Activated CD8-positive, alpha-beta memory T cell treated with anti-CD3 and anti-CD28 coated beads for 36 hours (primary cell): ENCODE results near the gene ZNF569. TPM values are rescaled to one million over a fixed set of nuclear protein-coding genes. Genes with fewer than 3 reads are reported as not detected.
"Not testable (repeated sequence)": the region's sequence is repeated elsewhere in the genome, so short reads cannot be mapped to it uniquely, and the experiment has no call there.

Source experiments
- CTCF ChIA-PET: fragments of 350-600 bp; sonication (Branson Sonifier 250); formaldehyde crosslinking; loops from one replicate; lab custom pipeline; 2021; ENCODE audit warnings: antibody characterized with exemption; lab: Charles Lee
- POLR2A ChIA-PET: fragments of 350-600 bp; sonication (Branson Sonifier 250); formaldehyde crosslinking; loops from one replicate; lab custom pipeline; 2021; ENCODE audit warnings: antibody characterized with exemption; lab: Charles Lee
- total RNA-seq, 2 experiments: library from RNA; stranded (reverse); gene quantifications; one replicate each; pipeline ENCODE4 v1.2.3, GENCODE V29; 2021

The ZNF569 gene
- total RNA-seq, 2 experiments from 2014 or later = 4.6 to 5.2 TPM

DNA sequence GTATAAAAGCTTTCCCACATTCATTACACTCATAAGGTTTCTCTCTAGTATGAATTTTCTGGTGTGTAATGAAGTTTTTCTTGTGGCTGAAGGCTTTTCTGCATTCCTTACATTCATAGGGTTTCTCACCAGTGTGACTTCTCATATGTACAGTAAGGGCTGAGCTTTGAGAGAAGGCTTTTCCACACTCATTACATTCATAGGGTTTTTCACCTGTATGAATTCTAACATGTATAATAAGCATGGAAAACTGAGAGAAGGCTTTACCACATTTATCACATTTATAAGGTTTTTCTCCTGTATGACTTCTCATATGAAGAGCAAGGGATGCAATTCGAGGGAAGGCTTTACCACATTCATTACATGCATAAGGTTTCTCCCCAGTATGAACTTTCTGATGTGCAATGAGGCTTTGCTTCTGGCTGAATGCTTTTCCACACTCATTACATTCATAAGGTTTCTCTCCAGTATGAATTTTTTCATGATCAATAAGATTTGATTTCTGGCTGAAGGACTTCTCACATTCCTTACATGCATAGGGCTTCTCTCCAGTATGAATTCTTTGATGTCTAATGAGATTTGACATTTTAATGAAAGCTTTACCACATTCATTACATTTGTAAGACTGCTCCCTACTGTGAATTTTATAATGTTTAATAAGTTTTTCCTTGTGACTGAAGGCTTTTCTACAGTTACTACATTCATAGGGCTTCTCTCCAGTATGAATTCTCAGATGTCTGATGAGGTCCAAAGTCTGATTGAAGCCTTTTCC is 53.7 kb downstream of the ZNF569 start:
- CTCF ChIA-PET = no interaction called here
- POLR2A ChIA-PET = no interaction called here

DNA sequence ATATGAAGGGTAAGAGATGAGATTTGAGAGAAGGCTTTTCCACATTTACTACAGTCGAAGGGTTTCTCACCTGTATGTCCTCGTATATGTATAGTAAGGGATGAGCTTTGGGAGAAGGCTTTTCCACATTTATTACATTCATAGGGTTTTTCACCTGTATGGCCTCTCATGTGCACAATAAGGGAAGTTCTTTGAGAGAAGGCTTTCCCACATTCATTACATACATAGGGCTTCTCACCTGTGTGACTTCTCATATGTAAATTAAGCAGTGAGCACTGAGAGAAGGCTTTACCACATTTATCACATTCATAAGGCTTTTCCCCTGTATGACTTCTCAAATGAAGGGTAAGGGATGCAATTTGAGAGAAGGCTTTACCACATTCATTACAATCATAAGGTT is 54.5 kb downstream of the ZNF569 start:
- ChIA-PET CTCF (no interaction called here), POLR2A (no interaction called here)

DNA sequence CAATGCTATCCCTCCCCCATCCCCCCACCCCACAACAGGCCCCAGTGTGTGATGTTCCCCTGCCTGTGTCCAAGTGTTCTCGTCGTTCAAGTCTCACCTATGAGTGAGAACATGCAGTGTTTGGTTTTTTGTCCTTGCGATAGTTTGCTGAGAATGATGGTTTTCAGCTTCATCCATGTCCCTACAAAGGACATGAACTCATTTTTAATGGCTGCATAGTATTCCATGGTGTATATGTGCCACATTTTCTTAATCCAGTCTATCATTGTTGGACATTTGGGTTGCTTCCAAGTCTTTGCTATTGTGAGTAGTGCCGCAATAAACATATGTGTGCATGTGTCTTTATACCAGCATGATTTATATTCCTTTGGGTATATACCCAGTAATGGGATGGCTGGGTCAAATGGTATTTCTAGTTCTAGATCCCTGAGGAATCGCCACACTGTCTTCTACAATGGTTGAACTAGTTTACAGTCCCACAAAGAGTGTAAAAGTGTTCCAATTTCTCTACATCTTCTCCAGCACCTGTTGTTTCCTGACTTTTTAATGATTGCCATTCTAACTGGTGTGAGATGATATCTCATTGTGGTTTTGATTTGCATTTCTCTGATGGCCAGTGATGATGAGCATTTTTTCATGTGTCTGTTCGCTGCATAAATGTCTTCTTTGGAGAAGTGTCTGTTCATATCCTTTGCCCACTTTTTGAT is 61.0 kb downstream of the ZNF569 start:
- CTCF ChIA-PET, POLR2A ChIA-PET: not testable (repeated sequence)

DNA sequence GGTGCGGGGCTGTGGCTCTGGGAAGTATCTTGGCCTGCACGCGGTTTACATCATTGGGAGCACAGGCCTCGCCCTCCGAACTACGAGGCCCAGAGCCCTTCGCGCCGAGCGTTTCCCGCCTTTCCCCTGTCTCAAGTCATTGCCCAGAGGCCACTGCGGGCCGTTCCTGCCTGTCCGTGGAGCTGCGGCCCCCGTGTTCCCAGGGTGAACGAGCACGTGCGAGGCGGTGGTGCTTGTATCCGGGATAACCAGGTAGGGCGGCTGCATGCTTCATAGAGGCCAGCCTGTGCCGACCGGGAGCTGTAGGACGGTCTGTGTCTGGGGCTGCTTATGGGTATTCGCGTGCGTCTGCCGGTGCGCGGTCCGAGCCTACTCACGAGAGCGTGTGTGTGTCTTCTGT is 63.8 kb downstream of the ZNF569 start:
- POLR2A ChIA-PET = no interaction called here
- CTCF ChIA-PET = no interaction called here

DNA sequence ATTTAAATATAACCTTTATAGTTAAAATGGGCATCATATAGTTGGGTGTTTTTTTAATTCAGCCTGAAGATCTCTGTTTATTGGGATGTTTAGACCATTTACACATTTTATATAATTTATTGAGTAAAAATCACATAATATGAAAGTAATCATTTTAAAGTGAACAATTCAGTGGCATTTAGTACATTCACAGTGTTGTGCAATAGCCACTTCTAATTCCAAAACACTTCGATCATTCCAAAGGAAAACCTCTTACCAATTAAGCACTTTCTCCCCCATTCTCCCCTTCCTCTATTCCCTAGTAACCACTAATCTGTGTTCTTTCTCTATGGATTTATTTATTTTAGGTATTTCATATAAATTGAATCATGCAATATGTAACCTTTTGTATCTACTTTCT is 66.2 kb downstream of the ZNF569 start:
- ChIA-PET CTCF (no interaction called here), POLR2A (no interaction called here)

DNA sequence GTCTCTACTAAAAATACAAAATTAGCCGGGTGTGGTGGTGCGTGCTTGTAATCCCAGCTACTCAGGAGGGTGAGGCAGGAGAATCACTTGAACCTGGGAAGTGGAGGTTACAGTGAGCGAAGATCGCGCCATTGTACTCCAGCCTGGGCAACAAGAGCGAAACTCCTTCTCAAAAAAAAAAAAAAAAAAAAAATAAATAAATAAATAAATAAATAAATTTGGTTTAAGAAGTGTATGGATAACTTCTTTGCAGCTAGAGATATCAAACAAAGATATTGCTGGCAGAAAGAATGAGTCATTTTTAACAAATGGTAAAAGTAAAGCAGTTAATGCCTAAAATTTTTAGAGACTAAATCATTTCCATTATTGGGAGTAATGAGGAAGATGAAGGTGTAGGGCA is 75.8 kb downstream of the ZNF569 start:
- CTCF ChIA-PET, POLR2A ChIA-PET: not testable (repeated sequence)

DNA sequence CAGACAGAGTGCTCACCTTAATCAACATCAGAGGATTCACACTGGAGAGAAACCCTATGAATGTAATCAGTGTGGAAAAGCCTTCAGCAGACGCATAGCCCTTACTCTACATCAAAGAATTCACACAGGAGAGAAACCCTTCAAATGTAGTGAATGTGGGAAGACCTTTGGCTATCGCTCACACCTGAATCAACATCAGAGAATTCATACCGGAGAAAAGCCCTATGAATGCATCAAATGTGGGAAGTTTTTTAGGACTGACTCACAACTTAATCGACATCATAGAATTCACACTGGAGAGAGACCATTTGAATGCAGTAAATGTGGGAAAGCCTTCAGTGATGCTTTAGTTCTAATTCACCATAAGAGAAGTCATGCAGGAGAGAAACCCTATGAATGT is 78.0 kb downstream of the ZNF569 start:
- ChIA-PET POLR2A (no interaction called here), CTCF (no interaction called here)

DNA sequence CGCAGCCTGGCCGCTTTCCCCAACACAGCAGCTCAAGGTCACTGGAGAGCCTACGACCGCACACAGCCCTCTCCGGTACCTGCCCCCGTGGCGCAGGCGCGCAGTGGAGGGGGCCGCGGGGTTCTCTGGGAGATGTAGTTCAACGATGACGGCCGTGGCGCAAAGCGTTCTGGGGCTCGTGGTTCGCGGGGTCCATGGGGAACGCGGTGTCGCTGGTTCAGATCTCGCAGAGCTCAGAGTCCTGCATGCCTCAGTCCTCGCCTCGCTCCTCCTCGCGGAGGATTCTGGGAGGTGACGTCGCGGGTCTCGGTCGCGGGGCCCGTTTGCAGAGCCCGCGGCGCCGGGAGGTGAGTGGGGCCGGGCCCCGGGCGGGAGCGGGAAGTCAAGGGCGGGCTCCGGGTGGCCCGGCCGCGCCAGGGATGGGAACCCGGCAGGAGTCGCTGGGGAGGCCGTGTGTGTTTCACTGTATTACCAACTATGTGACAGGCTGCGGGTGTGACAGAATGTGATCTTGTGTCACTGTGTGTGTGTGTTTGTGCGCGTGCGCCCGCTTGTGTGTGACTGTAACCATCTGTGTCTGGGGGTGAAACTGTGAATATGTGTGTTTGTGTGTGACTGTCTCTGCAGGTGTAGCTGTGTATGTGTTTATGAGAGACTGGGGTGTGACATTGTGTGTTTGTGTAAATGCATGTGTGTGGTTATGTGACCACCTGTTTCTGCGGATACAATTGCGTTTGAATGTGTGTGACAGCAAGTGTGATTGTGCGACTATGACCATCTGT is 96.2 kb downstream of the ZNF569 start, which contains the start of gene ZNF527:
TSS of gene ZNF527 (plus strand) at position 220 of the 782 bp plus-strand sequence. CDS start 3,100 bp downstream, outside the sequence.
- CTCF ChIA-PET = interaction anchor here (0.5 to 1.4 kb wide), 6 partner anchors 52 to 1747 kb away, joined by 3 to 4 read pairs (median 3); partner anchors contain the start of genes ZNF540, ZNF569, ZNF570 and ZNF571
- POLR2A ChIA-PET = interaction anchor here (0.6 to 2.5 kb wide), 11 partner anchors 36 to 882 kb away, joined by 3 to 11 read pairs (median 4); partner anchors contain the start of genes ZNF540, ZNF566, ZNF569 and ZNF571

DNA sequence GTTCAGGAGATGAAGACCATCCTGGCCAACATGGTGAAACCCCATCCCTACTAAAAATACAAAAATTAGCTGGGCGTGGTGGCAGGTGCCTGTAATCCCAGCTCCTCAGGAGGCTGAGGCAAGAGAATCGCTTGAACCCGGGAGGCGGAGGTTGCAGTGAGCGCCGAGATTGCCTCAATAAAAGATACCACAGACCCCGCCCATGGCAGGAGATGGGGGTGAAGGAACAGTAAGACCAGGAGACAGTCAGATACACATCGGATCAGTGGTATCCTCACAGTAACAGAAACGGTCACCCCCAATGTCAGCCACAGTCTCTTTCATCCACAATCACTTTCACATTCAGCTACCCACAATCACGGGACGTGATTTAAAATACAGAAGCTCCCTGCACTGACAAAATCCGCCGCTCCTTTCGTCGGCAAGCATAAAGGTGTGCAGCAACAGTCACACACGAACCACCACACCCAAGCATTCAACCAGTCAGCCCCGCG is 96.8 kb downstream of the ZNF569 start:
- ChIA-PET CTCF (interaction anchor here (0.6 to 1.4 kb wide), 5 partner anchors 52 to 1746 kb away, joined by 3 to 4 read pairs (median 3); partner anchors contain the start of genes ZNF540, ZNF569, ZNF570 and ZNF571), POLR2A (interaction anchor here (0.6 to 2.5 kb wide), 11 partner anchors 36 to 881 kb away, joined by 3 to 11 read pairs (median 4); partner anchors contain the start of genes ZNF540, ZNF566, ZNF569 and ZNF571)

DNA sequence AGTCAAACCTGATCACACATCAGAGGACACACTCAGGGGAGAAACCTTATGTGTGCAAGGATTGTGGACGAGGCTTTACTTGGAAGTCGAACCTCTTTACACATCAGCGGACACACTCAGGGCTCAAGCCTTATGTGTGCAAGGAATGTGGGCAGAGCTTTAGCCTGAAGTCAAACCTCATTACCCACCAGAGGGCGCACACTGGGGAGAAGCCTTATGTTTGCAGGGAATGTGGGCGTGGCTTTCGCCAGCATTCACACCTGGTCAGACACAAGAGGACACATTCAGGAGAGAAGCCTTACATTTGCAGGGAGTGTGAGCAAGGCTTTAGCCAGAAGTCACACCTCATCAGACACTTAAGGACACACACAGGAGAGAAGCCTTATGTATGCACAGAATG is 104.5 kb downstream of the ZNF569 start:
- ChIA-PET CTCF (no interaction called here), POLR2A (no interaction called here)

DNA sequence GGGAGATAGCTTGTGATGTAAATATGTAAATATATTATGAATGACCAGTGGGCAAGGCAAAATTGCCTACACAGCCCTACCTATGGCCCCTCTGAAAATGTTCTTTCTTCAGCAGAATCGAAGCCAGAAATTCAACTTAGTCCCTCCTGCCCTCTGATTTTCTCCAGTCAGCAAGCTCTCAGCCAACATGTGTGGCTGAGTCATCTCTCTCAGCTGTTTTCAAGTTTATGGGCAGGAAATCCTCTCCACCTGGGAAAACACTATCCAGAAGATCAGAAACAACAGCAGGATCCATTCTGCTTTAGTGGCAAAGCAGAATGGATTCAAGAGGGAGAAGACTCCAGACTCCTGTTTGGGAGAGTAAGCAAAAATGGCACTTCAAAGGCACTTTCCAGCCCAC is 105.2 kb downstream of the ZNF569 start:
- CTCF ChIA-PET = no interaction called here

More for the DNA sequence above, 105.2 kb downstream of the ZNF569 start:
- POLR2A ChIA-PET = no interaction called here

Other genes starting within 250 kb of the ZNF569 start
- gene ZNF383, start 249.2 kb downstream of the ZNF569 start, total RNA-seq = 1 to 10 TPM; 6.8 to 7.4 TPM
- 1 to 10 TPM; 4.6 to 5.2 TPM for gene ZNF527, start 96.3 kb downstream of the ZNF569 start, total RNA-seq
- 1 to 10 TPM; 3.7 to 5.4 TPM for gene ZNF570, start 1.9 kb upstream of the ZNF569 start, total RNA-seq
- 1 to 10 TPM; 3.4 to 3.5 TPM for gene ZNF793, start 39.5 kb upstream of the ZNF569 start, total RNA-seq
- 1 to 10 TPM; 1.7 to 1.8 TPM for gene ZNF571, start 127.3 kb upstream of the ZNF569 start, total RNA-seq
- 1 to 10 TPM in 1 of 2 experiments, under 1 TPM in 1; 0.84 to 1.2 TPM for gene ZNF540, start 127.4 kb upstream of the ZNF569 start, total RNA-seq
- gene ZFP30, start 188.0 kb upstream of the ZNF569 start, total RNA-seq = 1 to 10 TPM; 8.8 to 8.9 TPM